Measurements from ENCODE around the gene GRID2. TPM values are rescaled to one million over a fixed set of nuclear protein-coding genes. Genes with fewer than 3 reads are reported as not detected.

Gene GRID2
- total and polyA plus RNA-seq, 2 experiments from 2014 or later: 0.12 TPM; not detected in 1

GRCh38 chr4:92455329-92455839, 151.6 kb downstream of the GRID2 start:
- Histone ChIP-seq H3K4me3 (no peak overlapping the region), H3K27me3 (no peaks in the 10 kb centered on the region), H3K4me1 (ENCODE audit: low read depth) (no peaks in the 10 kb centered on the region), H3K9me3 (ENCODE audit: low read depth) (no peaks in the 10 kb centered on the region), H3K36me3 (no peaks in the 10 kb centered on the region), H3K27ac (no peak overlapping the region)
- TF ChIP-seq, protein P1, sequence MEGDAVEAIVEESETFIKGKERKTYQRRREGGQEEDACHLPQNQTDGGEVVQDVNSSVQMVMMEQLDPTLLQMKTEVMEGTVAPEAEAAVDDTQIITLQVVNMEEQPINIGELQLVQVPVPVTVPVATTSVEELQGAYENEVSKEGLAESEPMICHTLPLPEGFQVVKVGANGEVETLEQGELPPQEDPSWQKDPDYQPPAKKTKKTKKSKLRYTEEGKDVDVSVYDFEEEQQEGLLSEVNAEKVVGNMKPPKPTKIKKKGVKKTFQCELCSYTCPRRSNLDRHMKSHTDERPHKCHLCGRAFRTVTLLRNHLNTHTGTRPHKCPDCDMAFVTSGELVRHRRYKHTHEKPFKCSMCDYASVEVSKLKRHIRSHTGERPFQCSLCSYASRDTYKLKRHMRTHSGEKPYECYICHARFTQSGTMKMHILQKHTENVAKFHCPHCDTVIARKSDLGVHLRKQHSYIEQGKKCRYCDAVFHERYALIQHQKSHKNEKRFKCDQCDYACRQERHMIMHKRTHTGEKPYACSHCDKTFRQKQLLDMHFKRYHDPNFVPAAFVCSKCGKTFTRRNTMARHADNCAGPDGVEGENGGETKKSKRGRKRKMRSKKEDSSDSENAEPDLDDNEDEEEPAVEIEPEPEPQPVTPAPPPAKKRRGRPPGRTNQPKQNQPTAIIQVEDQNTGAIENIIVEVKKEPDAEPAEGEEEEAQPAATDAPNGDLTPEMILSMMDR (IDR thresholded peaks at IDR 0.05; ENCODE audit: low read depth, low read length): no peak
- no peak for DNase-seq (ENCODE audit: low read depth in 1 of 2, low spot score in 1 of 2)

GRCh38 chr4:92455951-92456350, 152.2 kb downstream of the GRID2 start:
- H3K9me3 ChIP-seq (ENCODE audit: low read depth): no peaks in the 10 kb centered on the region
- H3K4me1 ChIP-seq (ENCODE audit: low read depth): no peaks in the 10 kb centered on the region
- DNase-seq (ENCODE audit: low read depth in 1 of 2, low spot score in 1 of 2): no peak
- H3K4me3 ChIP-seq: no peak overlapping the region
- H3K36me3 ChIP-seq: no peaks in the 10 kb centered on the region
- TF ChIP-seq, protein P1 (IDR thresholded peaks at IDR 0.05; ENCODE audit: low read depth, low read length): no peak
- H3K27me3 ChIP-seq: no peaks in the 10 kb centered on the region
- no peak overlapping the region for H3K27ac ChIP-seq

DNA sequence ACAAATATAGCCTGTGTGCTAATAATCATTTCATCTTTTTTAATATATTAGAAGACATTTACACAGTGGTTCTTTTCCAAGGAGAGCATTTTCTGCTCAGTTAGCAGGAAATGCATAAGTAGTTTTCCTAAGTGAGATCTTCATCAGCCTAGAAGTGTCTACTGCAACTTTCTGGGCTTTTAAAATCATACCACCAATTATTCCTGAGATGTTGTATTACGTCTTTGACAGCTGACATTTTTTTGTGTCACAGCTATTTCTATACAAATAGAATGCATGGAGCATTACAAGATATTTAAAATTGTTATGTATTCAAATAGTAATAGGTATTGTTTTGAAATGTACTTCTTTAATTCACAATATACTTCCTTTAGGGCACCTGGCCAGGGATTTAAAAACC, 158.0 kb downstream of the GRID2 start:
- Histone ChIP-seq H3K27me3 (no peaks in the 10 kb centered on the region), H3K36me3 (no peaks in the 10 kb centered on the region), H3K4me3 (no peak overlapping the region), H3K4me1 (ENCODE audit: low read depth) (no peaks in the 10 kb centered on the region), H3K9me3 (ENCODE audit: low read depth) (no peaks in the 10 kb centered on the region), H3K27ac (no peak overlapping the region)
- TF ChIP-seq, protein P1 (IDR thresholded peaks at IDR 0.05; ENCODE audit: low read depth, low read length): no peak
- no peak for DNase-seq (ENCODE audit: low read depth in 1 of 2, low spot score in 1 of 2)

- no peaks in the 10 kb centered on the region for H3K4me1 ChIP-seq (ENCODE audit: low read depth)
- no peaks in the 10 kb centered on the region for H3K36me3 ChIP-seq
- H3K9me3 ChIP-seq (ENCODE audit: low read depth): no peaks in the 10 kb centered on the region
- no peak overlapping the region for H3K27ac ChIP-seq
- TF ChIP-seq, protein P1 (IDR thresholded peaks at IDR 0.05; ENCODE audit: low read depth, low read length): no peak
- H3K27me3 ChIP-seq: no peaks in the 10 kb centered on the region
- DNase-seq (ENCODE audit: low read depth in 1 of 2, low spot score in 1 of 2): no peak
- H3K4me3 ChIP-seq: no peak overlapping the region
Observed at GRCh38 chr4:92477298-92477697, 173.5 kb downstream of the GRID2 start.

DNA sequence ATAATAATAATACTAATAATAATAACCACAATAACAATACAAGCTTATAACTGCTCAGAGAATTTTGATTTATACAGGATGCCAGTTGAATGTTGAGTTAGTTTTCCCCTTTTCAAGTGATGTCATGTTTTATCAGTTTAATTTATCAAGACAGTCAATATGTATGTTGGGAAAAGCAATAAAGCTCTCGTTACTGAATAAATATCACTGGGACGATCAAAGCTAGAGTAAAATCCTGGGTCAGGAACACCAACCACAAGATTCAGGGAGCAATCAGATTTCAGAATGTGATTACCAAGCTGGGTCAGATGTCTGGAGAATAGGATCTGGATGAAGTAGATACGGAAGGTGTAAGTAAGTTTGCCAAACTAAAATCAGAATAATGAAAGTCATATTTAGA, 179.6 kb downstream of the GRID2 start:
- no peaks in the 10 kb centered on the region for H3K4me1 ChIP-seq (ENCODE audit: low read depth)
- no peak for DNase-seq (ENCODE audit: low read depth in 1 of 2, low spot score in 1 of 2)
- H3K27ac ChIP-seq: no peak overlapping the region
- no peaks in the 10 kb centered on the region for H3K9me3 ChIP-seq (ENCODE audit: low read depth)
- no peaks in the 10 kb centered on the region for H3K27me3 ChIP-seq
- no peaks in the 10 kb centered on the region for H3K36me3 ChIP-seq
- no peak overlapping the region for H3K4me3 ChIP-seq
- TF ChIP-seq, protein P1 (IDR thresholded peaks at IDR 0.05; ENCODE audit: low read depth, low read length): no peak

GRCh38 chr4:92488496-92488895, 184.7 kb downstream of the GRID2 start:
- DNase-seq (ENCODE audit: low read depth in 1 of 2, low spot score in 1 of 2): no peak
- no peaks in the 10 kb centered on the region for H3K4me1 ChIP-seq (ENCODE audit: low read depth)
- H3K27ac ChIP-seq: no peak overlapping the region
- no peaks in the 10 kb centered on the region for H3K9me3 ChIP-seq (ENCODE audit: low read depth)
- TF ChIP-seq, protein P1 (IDR thresholded peaks at IDR 0.05; ENCODE audit: low read depth, low read length): no peak
- no peaks in the 10 kb centered on the region for H3K36me3 ChIP-seq
- no peak overlapping the region for H3K4me3 ChIP-seq
- H3K27me3 ChIP-seq: no peaks in the 10 kb centered on the region

All from cardiac muscle cell (in vitro differentiated cells and primary cell).